ENCODE data around the gene HPSE2.

HPSE2 gene

DNA sequence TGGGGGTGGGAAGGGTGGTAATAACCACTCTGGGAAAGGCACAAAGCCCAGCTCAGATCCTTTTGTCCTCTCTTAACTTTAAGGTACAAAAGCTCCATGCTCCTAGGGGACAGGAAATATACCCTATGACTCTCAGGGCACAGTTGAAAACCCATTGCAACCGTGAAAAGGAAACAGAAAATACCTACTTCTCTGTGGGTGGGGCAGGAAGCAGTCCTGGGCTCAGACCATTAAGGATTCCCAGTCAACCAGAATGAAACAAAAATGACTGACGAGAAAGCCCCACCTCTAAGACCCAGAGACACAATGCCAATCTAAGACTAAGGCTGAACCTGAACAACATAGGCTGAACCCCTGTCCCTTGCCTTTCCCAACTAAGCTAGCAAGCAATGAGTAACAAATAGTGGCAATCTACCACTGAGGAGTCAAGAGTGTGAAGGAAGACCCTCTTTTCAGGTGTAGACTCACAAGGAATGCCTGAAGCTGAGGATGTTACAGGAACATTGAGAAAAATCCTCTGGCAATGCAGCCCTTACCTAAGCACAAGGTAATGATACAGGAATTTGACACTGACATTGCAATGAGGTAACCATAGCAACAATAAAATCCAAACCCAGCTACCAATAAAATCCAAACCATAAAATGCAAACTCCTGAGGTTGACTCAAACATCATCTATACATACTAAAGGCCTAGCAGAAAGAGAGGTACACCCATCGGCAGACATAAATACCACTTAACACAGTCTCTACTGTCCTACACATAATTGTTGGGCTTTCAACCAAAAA, 380.1 kb downstream of the HPSE2 start:
- no peak overlapping the region for H3K4me3 ChIP-seq (ENCODE audit: low read depth, low read length)
- in situ Hi-C loops (cut with HindIII; ENCODE audit: low sequenced_read_pairs) = no loop called here
- DNase-seq (ENCODE audit: low read depth, low spot score) = no peak
- TF ChIP-seq, protein P1, sequence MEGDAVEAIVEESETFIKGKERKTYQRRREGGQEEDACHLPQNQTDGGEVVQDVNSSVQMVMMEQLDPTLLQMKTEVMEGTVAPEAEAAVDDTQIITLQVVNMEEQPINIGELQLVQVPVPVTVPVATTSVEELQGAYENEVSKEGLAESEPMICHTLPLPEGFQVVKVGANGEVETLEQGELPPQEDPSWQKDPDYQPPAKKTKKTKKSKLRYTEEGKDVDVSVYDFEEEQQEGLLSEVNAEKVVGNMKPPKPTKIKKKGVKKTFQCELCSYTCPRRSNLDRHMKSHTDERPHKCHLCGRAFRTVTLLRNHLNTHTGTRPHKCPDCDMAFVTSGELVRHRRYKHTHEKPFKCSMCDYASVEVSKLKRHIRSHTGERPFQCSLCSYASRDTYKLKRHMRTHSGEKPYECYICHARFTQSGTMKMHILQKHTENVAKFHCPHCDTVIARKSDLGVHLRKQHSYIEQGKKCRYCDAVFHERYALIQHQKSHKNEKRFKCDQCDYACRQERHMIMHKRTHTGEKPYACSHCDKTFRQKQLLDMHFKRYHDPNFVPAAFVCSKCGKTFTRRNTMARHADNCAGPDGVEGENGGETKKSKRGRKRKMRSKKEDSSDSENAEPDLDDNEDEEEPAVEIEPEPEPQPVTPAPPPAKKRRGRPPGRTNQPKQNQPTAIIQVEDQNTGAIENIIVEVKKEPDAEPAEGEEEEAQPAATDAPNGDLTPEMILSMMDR (IDR thresholded peaks at IDR 0.05; ENCODE audit: low read depth, low read length) = no peak

DNA sequence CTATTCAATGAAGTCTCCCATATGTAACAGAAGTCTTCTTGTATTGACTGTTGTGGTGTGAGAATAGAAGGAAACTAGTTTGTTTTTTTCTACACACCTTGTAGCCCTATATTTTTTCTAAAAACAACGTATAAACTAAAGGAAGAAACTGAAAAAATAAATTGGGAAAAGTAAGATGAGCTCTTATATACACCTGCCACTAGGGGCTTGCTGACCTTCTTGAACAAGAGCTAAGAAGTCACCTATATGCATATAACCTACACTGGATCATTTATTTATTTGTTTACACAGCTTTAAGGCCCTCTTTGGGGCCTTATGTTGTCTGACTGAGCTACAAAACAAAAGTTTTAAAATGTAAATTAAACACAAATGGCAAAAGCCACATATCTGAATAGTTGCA, 383.0 kb downstream of the HPSE2 start:
- DNase-seq (ENCODE audit: low read depth, low spot score) = no peak
- in situ Hi-C loops (cut with HindIII; ENCODE audit: low sequenced_read_pairs) = no loop called here
- no peak overlapping the region for H3K4me3 ChIP-seq (ENCODE audit: low read depth, low read length)
- TF ChIP-seq, protein P1 (IDR thresholded peaks at IDR 0.05; ENCODE audit: low read depth, low read length) = no peak

DNA sequence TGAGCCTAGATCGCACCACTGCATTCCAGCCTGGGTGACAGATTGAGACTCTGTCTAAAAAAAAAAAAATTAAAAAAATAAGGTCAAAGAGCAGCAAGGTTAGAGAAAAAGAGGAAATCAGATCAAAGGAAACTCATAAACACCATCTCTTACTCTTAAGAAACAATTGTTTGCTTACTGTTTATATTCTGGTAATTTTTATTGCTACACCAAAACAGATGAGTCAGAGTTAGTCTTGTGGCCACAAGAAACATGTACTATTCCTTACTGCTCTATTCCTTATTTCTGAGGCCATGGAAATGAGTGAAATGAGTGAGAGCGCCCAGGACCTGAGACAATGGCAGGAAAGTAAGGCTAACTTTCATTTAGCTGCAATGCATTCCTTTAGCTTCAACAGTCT, 387.3 kb downstream of the HPSE2 start:
- in situ Hi-C loops (cut with HindIII; ENCODE audit: low sequenced_read_pairs) = no loop called here
- TF ChIP-seq, protein P1 (IDR thresholded peaks at IDR 0.05; ENCODE audit: low read depth, low read length) = no peak
- DNase-seq (ENCODE audit: low read depth, low spot score) = no peak
- H3K4me3 ChIP-seq (ENCODE audit: low read depth, low read length) = no peak overlapping the region

DNA sequence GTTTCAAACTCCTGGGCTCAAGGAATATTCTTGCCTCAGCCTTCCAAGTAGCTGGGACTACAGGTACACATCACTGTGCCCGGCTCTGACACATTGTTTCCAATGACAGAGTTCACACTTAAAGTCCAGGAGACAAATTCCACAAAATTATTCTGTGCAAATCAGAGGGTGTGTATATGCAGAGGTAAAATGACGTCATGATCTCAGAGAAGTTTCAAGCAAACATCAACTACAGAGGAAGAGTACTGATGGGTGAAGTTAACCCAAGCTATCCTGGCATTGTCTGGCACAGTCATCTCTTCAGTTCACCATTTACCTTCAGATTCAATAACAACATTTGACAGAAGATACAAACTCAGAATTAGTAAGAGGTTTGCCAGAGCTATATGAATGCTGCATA, 388.9 kb downstream of the HPSE2 start:
- TF ChIP-seq, protein P1 (IDR thresholded peaks at IDR 0.05; ENCODE audit: low read depth, low read length) = no peak
- no peak overlapping the region for H3K4me3 ChIP-seq (ENCODE audit: low read depth, low read length)
- in situ Hi-C loops (cut with HindIII; ENCODE audit: low sequenced_read_pairs) = no loop called here
- no peak for DNase-seq (ENCODE audit: low read depth, low spot score)

DNA sequence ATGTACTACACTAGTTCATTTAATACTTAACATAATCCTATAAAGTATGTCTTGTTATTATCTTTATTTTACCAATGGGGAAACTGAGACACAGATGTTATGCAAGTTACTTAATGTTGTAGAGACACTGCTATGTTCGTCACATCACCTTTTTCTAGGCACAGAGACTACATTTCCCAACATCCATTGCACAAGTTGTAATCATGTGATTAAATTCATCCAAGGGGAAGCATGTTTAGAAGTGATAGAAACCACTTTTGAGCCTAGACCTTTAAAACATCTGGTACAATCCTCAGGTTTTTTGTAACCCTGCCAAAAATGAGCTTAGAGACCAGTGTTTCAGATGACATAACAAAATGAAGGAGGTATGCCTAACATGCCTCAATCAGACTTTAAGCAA, 402.1 kb downstream of the HPSE2 start:
- in situ Hi-C loops (cut with HindIII; ENCODE audit: low sequenced_read_pairs) = no loop called here
- no peak overlapping the region for H3K4me3 ChIP-seq (ENCODE audit: low read depth, low read length)
- no peak for DNase-seq (ENCODE audit: low read depth, low spot score)
- TF ChIP-seq, protein P1 (IDR thresholded peaks at IDR 0.05; ENCODE audit: low read depth, low read length) = no peak

DNA sequence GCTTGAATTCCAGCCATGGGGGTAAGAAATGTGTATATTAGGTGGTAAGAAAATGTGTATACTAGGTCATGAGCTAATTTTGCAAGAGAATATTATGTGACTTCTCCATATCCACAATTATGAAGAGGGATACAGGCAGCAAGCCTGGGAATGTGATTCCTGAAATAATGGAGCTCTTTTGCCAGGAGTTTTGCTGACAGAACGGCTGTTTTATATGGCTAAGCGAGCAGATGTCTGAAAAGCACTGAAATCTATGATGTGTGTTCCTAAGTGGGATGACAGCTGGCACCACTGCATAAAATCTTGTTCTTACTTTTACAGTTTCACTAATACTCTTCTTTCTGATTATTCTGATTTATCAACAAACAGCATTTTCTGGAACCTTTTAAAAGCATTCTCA, 402.9 kb downstream of the HPSE2 start:
- no peak overlapping the region for H3K4me3 ChIP-seq (ENCODE audit: low read depth, low read length)
- in situ Hi-C loops (cut with HindIII; ENCODE audit: low sequenced_read_pairs) = no loop called here
- TF ChIP-seq, protein P1 (IDR thresholded peaks at IDR 0.05; ENCODE audit: low read depth, low read length) = no peak
- DNase-seq (ENCODE audit: low read depth, low spot score) = no peak
